Neural cell (in vitro differentiated cells): Measurements from ENCODE around the gene CYTH3.

Source experiments
- CTCF ChIP-seq: fragments of 450-650 bp; IDR thresholded peaks from 2 replicates; pipeline ENCODE4 v1.5.1; 2014; ENCODE audit warnings: antibody characterized with exemption, mild to moderate bottlenecking, moderate library complexity; ENCODE audit not compliant: poor library complexity, severe bottlenecking
- EP300 ChIP-seq: fragments of 450-650 bp; conservative IDR thresholded peaks from 2 replicates; pipeline ENCODE4 v1.6.1; 2014; ENCODE audit warnings: antibody characterized with exemption, mild to moderate bottlenecking, moderate library complexity; ENCODE audit not compliant: poor library complexity, severe bottlenecking

- TF ChIP-seq CTCF (no peak), EP300 (no peak)
Observed at GRCh38 chr7:6167587-6168476, 104.6 kb downstream of the CYTH3 start.
